ENCODE data around the gene SAE1. TPM values are rescaled to one million over a fixed set of nuclear protein-coding genes. Genes with fewer than 3 reads are reported as not detected.

SAE1 gene
- total RNA-seq, 1 donor from 2014 or later = 124 TPM

- no peak for DNase-seq (ENCODE audit: extremely low read depth, low read depth, low spot score)
These were observed 27.0 kb downstream of the SAE1 start for GRCh38 chr19:47157431-47158321.

DNA sequence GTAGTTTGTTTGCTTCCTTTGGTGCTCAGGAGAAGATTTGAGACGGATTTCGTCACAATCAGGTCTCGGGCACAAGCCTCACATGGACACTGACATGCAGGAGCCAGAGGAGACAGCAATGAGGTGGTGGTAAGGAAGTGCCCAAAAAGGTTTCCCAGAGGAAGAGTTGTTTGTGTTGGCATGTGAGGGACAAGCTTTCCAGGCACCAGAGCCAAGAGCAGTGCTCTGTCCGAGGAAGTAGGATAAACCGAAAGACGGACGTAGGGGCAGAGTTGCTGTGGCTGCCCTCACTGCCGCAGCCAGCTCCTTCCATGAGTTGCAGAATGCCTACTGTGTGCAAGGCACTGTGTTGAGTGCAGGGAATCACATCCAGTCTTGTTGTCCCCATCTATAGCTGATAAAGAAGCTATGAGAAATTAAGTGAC, 27.7 kb downstream of the SAE1 start:
- DNase-seq (ENCODE audit: extremely low read depth, low read depth, low spot score) = no peak

GRCh38 chr19:47158879-47159503, 28.4 kb downstream of the SAE1 start:
- DNase-seq (ENCODE audit: extremely low read depth, low read depth, low spot score) = no peak

DNA sequence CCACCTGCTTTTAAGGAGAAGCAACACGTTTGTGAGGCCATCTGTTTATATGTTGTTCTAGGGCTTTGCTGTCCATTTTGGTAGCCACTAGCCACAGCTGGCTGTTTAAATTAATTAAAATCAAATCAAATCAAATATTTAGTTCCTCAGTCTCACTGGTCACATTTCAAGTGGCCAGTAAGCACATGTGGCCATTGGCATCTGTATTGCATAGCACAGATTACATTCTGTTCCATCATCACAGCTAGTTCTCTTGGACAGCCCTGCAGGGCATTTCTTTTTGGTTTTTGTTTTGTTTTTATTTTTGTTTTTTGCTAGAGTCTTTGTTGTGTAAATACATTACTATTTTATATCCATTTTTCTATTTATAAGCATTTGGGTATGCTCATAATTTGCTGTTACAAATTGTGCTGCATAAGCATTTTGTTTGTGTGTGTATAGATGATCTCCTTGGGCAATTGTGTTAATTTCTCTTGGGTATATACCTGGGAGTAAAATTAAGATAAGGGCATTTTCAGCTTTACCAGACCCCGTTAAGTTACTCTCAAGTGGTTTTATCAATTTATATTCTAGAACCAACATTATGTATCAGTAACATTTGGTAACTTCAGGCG, 31.3 kb downstream of the SAE1 start:
- DNase-seq (ENCODE audit: extremely low read depth, low read depth, low spot score) = no peak

GRCh38 chr19:47168065-47168464, 37.4 kb downstream of the SAE1 start:
- DNase-seq (ENCODE audit: extremely low read depth, low read depth, low spot score) = no peak

DNA sequence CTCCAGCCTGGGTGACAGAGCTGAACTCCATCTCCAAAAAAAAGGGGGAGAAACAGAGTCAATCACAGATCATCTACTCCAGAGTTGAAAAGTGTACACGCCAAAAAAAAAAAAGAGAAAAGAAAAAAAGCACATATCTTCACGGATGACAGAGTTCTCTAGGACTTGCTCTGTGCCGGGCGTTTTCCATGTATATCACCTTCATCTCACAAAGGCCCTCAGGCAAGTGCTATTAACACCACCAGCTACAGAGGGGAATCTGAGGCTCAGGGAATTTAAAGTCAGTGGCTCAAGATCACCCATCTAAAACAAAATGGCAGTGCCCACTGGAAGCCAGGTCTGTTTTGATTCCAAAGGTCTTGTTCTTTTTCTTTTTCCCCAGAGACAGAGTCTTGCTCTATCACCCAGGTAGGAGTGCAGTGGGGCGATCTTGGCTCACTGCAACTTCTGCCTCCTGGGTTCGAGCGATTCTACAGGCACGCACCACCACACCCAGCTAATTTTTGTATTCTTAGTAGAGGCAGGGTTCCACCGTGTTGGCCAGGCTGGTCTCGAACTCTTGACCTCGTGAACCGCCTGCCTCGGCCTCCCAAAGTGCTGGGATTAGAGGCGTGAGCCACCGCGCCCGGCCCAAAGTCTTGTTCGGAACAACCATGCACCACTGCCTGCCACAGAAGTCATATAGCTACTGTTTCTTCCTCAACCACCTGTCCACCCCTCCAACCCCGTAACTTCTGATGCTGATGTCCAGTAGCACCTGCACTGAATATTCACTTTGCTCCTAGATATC, 42.2 kb downstream of the SAE1 start:
- DNase-seq (ENCODE audit: extremely low read depth, low read depth, low spot score) = no peak

- no peak for DNase-seq (ENCODE audit: extremely low read depth, low read depth, low spot score)
These were observed 45.5 kb downstream of the SAE1 start for GRCh38 chr19:47176071-47176626.

DNA sequence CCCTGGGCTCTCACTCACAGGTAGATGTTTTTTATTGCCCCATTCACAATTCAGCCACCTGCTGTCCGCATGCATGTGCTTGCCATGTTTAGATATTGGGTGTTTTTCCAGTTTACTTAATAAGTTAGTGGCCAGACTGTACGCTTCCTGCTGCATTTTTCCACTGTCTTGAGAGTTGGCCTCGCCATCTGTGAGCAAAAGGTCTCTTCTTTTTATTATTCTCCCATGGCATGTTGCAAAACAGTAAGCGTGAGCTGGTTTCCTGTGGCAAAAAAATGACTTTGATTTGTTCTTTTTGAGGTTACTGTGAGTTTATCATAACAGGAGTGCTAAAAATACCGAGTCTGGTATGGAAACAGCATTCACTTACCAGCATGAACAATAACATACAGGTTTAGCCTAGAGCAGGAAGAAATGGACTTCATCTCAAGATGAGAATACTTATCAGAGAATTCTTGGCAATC, 46.0 kb downstream of the SAE1 start:
- DNase-seq (ENCODE audit: extremely low read depth, low read depth, low spot score) = peak; percentile 97

DNA sequence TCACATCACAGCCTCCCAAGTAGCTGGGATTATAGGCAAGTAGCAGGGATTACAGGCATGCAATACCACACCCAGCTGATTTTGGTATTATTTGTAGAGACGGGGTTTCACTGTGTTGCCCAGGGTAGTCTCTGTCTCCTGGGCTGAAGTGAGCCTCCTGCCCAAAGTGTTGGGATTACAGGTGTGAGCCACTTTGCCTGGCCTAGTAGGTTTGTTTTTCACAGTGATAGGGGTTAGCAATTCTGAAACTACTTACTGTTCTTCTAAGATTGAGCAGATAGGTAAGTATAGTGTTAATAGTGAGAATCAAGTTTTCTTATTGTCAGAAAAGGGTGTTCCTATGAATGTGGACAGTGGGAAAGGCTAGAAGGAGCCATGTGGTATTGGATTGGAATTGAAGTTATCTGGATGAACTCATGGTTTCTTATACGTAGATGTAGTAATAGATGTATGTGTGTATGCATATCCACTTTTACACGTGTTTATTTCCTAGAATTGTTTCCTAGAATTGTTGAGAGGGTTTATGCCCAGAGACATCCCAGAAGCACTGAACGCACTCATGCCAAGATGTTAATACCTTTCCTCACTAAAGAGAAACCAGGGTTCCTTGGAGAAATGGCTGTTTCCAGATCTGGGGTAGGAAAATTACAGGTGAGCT, 49.1 kb downstream of the SAE1 start:
- no peak for DNase-seq (ENCODE audit: extremely low read depth, low read depth, low spot score)

- DNase-seq (ENCODE audit: extremely low read depth, low read depth, low spot score) = no peak
These were observed 53.0 kb downstream of the SAE1 start for GRCh38 chr19:47183601-47184000.

- no peak for DNase-seq (ENCODE audit: extremely low read depth, low read depth, low spot score)
These were observed 56.1 kb downstream of the SAE1 start for GRCh38 chr19:47186446-47187334.

GRCh38 chr19:47187335-47187655, 56.7 kb downstream of the SAE1 start:
- DNase-seq (ENCODE audit: extremely low read depth, low read depth, low spot score) = no peak

- no peak for DNase-seq (ENCODE audit: extremely low read depth, low read depth, low spot score)
These were observed 57.2 kb downstream of the SAE1 start for GRCh38 chr19:47187797-47188196.

DNA sequence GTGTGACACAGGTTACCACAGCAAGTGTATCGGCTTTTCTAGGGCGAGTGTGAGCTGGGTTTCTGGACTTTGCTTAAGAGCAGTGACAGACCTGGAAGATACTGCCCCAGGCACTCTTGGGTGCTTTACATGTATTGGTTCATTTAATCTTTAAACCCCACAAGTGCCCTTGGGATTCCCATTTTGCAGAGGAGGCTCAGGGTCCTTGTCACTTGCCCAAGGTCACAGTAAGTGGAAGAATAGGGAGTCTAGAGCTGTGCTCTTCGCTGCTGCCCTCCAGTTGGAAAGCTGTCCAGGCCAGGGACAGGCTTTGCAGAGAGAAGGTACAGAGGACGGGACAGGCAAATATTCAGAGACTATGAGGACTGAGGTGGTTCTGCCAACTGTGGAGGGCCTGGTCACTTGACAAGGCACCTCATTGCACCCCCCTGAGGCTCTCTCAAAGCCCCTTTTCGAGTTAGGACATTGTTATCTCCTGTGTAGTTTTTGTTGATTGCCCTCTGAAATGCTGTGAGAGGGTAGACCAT, 57.9 kb downstream of the SAE1 start:
- DNase-seq (ENCODE audit: extremely low read depth, low read depth, low spot score) = no peak

- DNase-seq (ENCODE audit: extremely low read depth, low read depth, low spot score) = no peak
These were observed 59.6 kb downstream of the SAE1 start for GRCh38 chr19:47190167-47190727.

DNA sequence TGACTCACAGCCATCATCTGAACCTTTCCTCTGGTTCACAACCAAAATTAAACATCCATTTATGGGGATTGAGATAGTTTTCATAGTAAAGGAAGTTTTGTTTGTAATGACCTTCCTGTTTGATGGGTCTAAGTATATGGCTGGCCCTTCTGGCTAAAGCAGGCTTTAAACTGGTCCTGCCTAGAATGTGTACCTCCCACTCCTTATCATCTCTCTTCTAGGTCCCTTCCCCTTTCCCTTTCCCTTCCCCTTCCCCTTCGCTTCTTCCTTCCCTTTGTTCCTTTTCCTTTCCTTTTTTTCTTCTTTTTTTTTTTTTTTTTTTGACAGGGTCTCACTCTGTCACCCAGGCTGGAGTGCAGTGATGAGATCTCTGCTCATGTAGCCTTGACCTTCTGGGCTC, 64.8 kb downstream of the SAE1 start:
- no peak for DNase-seq (ENCODE audit: extremely low read depth, low read depth, low spot score)

GRCh38 chr19:47197141-47197540, 66.5 kb downstream of the SAE1 start:
- DNase-seq (ENCODE audit: extremely low read depth, low read depth, low spot score) = no peak

DNA sequence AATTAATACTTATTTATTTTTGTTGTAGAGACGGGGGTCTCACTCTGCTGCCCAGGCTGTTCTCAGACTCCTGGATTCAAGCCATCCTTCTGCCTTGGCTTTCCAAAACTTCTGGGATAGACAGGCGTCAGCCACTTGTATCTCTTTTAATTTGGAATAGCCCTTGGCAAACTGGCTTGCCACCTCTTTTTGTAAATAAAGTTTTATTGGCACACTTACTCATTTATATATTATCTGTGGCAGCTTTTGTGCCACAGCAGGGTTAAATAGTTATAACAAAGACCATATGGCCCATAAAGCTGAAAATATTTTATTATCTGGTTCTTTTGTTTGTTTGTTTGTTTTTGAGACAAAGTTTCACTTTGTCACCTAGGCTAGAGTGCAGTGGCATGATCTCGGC, 69.9 kb downstream of the SAE1 start:
- no peak for DNase-seq (ENCODE audit: extremely low read depth, low read depth, low spot score)

GRCh38 chr19:47203254-47203653, 72.6 kb downstream of the SAE1 start:
- DNase-seq (ENCODE audit: extremely low read depth, low read depth, low spot score) = no peak

All from glomerular endothelial cell (primary cell).